Kasumi-1 (cell line): Measurements from ENCODE around the gene LRCOL1.

Experiments
- DNase-seq, 2 experiments: peaks; one replicate each; lab custom pipeline; 2025; lab: John Stamatoyannopoulos, UW

The LRCOL1 gene

GRCh38 chr12:132610051-132610759 is at the start of gene LRCOL1:
Gene LRCOL1 (minus strand): TSS chr12:132610582. CDS start chr12:132606251, 4,331 bp downstream.
- DNase-seq: peak in 1 of 2 experiments; percentile 20

- DNase-seq: peak; percentile 56 to 74
Measured at GRCh38 chr12:132660052-132660451, 49.7 kb upstream of the LRCOL1 start.

- no peak for DNase-seq
Measured at GRCh38 chr12:132659146-132659545, 48.8 kb upstream of the LRCOL1 start.

GRCh38 chr12:132658149-132658894 is 47.9 kb upstream of the LRCOL1 start:
- peak; percentile 88 to 90 for DNase-seq

GRCh38 chr12:132657004-132657727 is 46.8 kb upstream of the LRCOL1 start:
- DNase-seq: peak in 1 of 2 experiments; percentile 17

GRCh38 chr12:132653567-132654290 is 43.3 kb upstream of the LRCOL1 start:
- DNase-seq: no peak

- DNase-seq: peak; percentile 72 to 100
Measured at GRCh38 chr12:132651444-132652100, 41.2 kb upstream of the LRCOL1 start.

- no peak for DNase-seq
Measured at GRCh38 chr12:132649226-132649945, 39.0 kb upstream of the LRCOL1 start.

- DNase-seq: no peak
Measured at GRCh38 chr12:132648616-132649225, 38.3 kb upstream of the LRCOL1 start.

- DNase-seq: no peak
Measured at GRCh38 chr12:132647858-132648257, 37.5 kb upstream of the LRCOL1 start.

- DNase-seq: no peak
Measured at GRCh38 chr12:132646850-132647249, 36.5 kb upstream of the LRCOL1 start.

- no peak for DNase-seq
Measured at GRCh38 chr12:132642846-132643835, 32.8 kb upstream of the LRCOL1 start.

- no peak for DNase-seq
Measured at GRCh38 chr12:132641811-132642650, 31.6 kb upstream of the LRCOL1 start.

- no peak for DNase-seq
Measured at GRCh38 chr12:132640936-132641335, 30.6 kb upstream of the LRCOL1 start.

GRCh38 chr12:132639956-132640520 is 29.7 kb upstream of the LRCOL1 start:
- DNase-seq: no peak

GRCh38 chr12:132638541-132639408 is 28.4 kb upstream of the LRCOL1 start:
- peak; percentile 44 to 61 for DNase-seq

GRCh38 chr12:132637811-132638210 is 27.4 kb upstream of the LRCOL1 start:
- DNase-seq: no peak
